Gastrocnemius medialis (tissue), 4 donors: ENCODE measurements around the gene RPL28.

ENCODE experiments used
- CTCF ChIP-seq, 5 experiments: fragments of 450-650 bp in 3 of 5; fragments of 200-600 bp in 2 of 5; sonication (generic) in 2 of 5; IDR thresholded peaks in 4 of 5; conservative IDR thresholded peaks in 1 of 5; 1 replicate in 4 of 5; 2 replicates in 1 of 5; pipeline ENCODE4 v1.5.1; 2016 to 2019; ENCODE audit warnings: antibody characterized with exemption in 5 of 5, mild to moderate bottlenecking in 3 of 5, moderate library complexity in 3 of 5
- POLR2A ChIP-seq, 2 donors: fragments of 450-650 bp; IDR thresholded peaks; one replicate each; pipeline ENCODE4 v1.6.1; 2017; ENCODE audit warnings: antibody characterized with exemption in 2 of 2, mild to moderate bottlenecking in 2 of 2, moderate library complexity in 2 of 2

- TF ChIP-seq POLR2A (IDR thresholded peaks at IDR 0.05) (no peak), CTCF (IDR thresholded peaks at IDR 0.05 in 4 of 5, conservative IDR thresholded peaks at IDR 0.05 in 1 of 5) (no peak)
These were observed 57.5 kb downstream of the RPL28 start, which contains the start of gene SHISA7 for GRCh38 chr19:55443045-55443823.
